ENCODE measurements around the gene TUBB6.

GRCh38 chr18:12306752-12307700, 1.0 kb upstream of the TUBB6 start:
- TF ChIP-seq EZH2 (IDR thresholded peaks at IDR 0.05; ENCODE audit: borderline replicate concordance, low read length) (no peak), CTCF (IDR thresholded peaks at IDR 0.05; ENCODE audit: low read length) (no peak)
